ENCODE data around the gene PDZD2.

GRCh38 chr5:31637851-31638250, 1.1 kb upstream of the PDZD2 start:
- TF ChIP-seq, protein P1, sequence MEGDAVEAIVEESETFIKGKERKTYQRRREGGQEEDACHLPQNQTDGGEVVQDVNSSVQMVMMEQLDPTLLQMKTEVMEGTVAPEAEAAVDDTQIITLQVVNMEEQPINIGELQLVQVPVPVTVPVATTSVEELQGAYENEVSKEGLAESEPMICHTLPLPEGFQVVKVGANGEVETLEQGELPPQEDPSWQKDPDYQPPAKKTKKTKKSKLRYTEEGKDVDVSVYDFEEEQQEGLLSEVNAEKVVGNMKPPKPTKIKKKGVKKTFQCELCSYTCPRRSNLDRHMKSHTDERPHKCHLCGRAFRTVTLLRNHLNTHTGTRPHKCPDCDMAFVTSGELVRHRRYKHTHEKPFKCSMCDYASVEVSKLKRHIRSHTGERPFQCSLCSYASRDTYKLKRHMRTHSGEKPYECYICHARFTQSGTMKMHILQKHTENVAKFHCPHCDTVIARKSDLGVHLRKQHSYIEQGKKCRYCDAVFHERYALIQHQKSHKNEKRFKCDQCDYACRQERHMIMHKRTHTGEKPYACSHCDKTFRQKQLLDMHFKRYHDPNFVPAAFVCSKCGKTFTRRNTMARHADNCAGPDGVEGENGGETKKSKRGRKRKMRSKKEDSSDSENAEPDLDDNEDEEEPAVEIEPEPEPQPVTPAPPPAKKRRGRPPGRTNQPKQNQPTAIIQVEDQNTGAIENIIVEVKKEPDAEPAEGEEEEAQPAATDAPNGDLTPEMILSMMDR (IDR thresholded peaks at IDR 0.05), result no peak
- TF ChIP-seq POLR2A (IDR thresholded peaks at IDR 0.05), result no peak
